ENCODE results near the gene C1RL.

Gene C1RL, protein sequence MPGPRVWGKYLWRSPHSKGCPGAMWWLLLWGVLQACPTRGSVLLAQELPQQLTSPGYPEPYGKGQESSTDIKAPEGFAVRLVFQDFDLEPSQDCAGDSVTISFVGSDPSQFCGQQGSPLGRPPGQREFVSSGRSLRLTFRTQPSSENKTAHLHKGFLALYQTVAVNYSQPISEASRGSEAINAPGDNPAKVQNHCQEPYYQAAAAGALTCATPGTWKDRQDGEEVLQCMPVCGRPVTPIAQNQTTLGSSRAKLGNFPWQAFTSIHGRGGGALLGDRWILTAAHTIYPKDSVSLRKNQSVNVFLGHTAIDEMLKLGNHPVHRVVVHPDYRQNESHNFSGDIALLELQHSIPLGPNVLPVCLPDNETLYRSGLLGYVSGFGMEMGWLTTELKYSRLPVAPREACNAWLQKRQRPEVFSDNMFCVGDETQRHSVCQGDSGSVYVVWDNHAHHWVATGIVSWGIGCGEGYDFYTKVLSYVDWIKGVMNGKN

GRCh38 chr12:7108796-7109571 lies at the start of gene C1RL:
TSS of gene C1RL (minus strand) at chr12:7109214. CDS start at chr12:7109180, 34 bp downstream.
- peak; percentile 75 to 82 for DNase-seq (ENCODE audit: low read depth in 2 of 2)

DNA sequence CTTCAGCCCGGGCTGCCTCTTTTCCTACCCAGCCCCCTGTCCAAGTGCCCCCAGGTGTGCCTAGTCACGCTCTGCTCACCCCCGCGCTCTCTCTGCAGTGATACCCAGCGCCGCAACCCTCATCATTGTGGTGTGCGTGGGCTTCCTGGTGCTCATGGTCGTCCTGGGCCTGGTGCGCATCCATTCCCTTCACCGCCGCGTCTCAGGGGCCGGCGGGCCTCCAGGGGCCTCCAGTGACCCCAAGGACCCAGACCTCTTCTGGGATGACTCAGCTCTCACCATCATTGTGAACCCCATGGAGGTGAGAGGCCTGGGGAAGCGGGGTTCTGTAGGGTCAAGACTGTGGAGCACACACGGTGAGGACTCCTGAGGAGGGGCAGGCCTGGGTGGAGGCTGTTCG lies 48.4 kb upstream of the C1RL start:
- DNase-seq (ENCODE audit: low read depth in 2 of 2) = no peak

DNA sequence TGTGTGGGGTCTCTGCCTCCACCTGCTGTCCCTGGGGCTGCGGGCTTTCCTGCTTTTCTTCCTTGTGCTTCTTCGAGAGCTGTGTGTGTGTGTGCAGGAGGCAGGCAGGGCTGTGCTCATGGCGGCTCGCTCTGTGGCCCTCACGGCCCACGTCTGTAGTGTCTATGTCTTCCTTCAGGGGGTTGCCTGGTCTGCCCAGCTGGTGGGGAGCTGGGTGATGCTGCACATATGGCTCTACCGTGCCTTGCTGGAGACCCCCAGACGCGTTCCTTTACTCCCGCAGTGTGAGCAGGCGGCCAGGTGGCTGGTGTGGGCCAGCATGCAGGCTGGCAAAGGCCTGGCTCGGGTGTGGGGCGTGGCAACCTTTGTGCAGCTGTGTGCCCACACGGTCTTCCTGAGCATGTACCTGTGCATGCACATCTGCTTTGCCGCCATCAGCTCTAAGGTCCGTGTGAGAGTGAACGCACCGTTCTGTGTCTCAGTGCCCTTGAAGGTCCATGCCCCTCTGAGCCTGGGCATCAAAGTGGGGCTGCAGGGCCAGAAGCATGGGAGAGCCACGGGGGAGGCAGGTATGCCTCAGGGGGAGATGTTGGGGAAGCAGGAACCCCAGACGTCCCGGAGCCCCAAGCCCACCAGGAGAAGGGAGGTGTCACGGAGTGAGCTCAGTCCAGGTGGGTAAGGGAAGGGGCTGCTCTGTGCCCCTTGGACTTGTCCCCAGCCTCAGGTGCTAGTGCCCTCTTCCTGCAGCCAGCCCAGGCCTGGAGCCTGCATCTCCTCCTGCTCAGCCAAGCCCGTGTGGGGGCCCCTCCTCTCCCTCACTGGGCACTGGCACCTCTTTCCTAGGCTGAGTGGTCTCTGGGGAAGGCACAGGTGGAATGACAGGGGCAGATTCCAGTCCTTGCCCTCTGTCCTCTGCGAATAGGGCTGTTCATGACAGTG lies 47.5 kb upstream of the C1RL start:
- DNase-seq (ENCODE audit: low read depth in 2 of 2) = no peak

DNA sequence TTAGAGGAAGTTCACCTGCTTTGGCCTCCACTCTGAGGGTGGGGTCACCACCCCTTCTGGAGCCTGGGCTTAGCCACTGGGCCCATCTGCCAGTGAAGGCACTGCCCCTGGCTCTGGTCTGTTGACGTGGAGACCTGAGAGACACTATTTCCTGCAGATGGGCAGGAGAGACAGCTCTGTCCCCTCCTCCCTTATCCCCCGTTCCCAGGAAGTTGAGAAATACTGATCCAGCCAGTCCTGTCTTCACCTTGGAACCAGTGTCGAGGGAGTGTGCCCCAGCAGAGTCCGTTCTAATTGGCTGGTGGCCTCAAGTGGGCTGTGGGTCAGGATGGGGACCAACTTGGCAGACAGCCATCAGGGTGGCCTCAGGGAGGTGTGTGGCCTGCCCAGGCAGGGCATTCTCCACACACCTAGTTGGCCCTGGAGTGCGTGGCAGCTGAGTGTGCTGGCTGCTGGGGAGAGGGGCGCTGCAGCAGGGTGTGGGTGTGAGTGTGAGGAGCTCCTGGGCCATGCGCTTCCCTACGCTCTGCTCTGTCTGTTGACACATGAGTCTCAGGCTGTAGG lies 46.5 kb upstream of the C1RL start:
- no peak for DNase-seq (ENCODE audit: low read depth in 2 of 2)

DNA sequence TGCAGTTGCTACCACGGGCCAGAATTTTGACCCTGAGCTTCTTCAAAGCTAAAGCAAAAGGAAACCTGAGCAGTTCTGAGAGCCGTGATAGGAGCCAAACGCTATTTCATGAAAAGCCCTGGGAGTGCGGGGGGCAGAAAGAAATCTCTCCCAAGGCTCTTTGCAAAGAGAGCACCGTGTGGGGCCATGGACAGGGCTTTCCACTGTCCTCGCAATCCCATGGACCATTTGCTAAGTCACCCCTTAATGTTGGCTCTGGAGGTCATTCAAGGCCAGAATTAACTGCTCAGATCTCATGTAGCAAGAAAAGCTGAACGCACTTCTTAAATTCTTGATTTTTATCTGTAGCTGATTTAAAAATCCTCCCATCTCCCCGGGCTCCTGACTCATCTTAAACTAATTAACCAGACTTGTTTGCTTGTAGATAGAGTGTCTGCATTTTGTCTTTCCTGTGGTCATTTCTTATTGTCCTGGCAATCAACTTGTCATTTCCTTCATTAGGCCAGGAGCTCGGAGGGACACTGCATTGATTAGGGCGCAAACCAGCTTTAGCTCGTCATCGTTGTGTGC lies 46.0 kb upstream of the C1RL start:
- no peak for DNase-seq (ENCODE audit: low read depth in 2 of 2)

GRCh38 chr12:7154042-7154441 lies 45.0 kb upstream of the C1RL start:
- no peak for DNase-seq (ENCODE audit: low read depth in 2 of 2)

GRCh38 chr12:7152818-7153217 lies 43.8 kb upstream of the C1RL start:
- no peak for DNase-seq (ENCODE audit: low read depth in 2 of 2)

GRCh38 chr12:7151532-7151931 lies 42.5 kb upstream of the C1RL start:
- DNase-seq (ENCODE audit: low read depth in 2 of 2) = no peak

DNA sequence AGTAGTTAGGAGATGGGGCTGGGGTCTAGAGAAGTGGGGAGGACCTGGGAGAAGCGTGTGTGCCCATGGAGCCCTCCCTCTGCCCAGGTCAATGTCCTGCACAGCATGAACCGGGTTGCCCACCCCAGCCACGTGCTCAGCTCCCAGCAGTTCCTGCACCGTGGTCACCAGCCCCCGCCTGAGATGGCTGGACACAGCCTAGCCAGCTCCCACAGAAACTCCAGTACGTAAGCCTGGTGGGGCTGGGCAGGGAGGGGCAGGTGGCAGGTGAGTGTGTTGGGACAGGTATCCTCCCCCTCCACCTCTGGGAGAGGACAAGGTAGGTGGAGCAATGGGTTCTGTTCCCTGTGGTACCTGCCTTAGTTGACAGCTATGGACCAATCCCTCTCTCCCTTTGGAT lies 41.8 kb upstream of the C1RL start:
- no peak for DNase-seq (ENCODE audit: low read depth in 2 of 2)

- DNase-seq (ENCODE audit: low read depth in 2 of 2) = no peak
Measured at GRCh38 chr12:7150356-7150755, 41.3 kb upstream of the C1RL start.

DNA sequence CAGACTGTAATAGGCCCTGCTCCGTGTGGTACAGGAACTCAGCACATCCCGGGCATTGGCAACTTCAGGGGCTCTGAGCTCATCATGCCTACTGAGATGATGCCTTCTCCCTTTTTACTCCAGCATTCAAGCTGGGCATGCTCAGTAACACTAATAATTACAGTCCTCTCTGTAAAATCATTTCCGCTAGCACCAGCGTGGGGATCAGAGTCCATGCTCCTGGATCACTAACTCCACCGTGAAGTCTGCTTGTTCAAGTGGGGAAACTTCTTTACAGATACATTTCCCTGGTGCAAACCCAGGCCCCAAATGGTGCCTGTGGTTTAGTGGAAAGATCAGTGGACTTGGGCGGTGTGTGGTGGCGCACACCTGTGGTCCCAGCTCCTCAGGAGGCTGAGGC lies 37.9 kb upstream of the C1RL start:
- no peak for DNase-seq (ENCODE audit: low read depth in 2 of 2)

DNA sequence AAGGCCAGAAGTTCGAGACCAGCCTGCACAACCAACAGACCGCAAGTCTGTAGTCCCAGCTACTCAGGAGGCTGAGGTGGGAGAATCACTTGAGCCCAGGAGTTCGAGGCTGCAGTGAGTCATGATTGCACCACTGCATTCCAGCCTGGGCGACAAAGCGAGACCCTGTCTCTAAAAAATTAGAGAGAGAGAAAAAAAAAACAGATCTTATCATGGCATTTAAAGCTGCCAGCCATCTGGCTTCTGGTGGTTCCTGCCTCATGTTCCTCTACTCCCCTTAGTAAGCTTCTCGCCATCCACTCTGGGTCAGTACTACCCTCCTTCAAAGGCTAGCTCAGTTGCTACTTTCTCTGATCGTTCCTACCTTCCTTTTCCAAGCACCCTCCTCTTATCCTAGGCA lies 37.2 kb upstream of the C1RL start:
- no peak for DNase-seq (ENCODE audit: low read depth in 2 of 2)

DNA sequence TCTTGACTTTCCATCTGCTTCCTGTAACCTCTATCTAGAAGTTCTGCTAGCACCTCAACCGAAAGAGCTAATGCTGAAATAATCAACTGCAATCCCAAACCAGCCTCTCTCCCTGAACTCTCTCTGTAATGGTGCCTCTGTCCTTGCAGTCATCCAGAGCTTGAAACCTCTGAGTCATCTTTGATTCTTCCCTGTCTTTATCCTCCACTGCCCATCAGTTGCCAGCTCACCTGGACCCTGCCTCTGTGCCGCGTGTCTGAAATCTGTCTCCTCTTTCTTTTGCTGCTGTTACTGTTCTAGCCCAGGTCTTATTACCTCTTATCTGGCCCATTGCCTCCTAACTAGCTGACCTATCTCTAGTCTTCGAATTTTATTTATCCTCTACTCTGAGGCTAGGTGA lies 36.7 kb upstream of the C1RL start:
- DNase-seq (ENCODE audit: low read depth in 2 of 2) = no peak

GRCh38 chr12:7144414-7145120 lies 35.6 kb upstream of the C1RL start:
- DNase-seq (ENCODE audit: low read depth in 2 of 2) = no peak

GRCh38 chr12:7143564-7143963 lies 34.5 kb upstream of the C1RL start:
- DNase-seq (ENCODE audit: low read depth in 2 of 2) = no peak

- no peak for DNase-seq (ENCODE audit: low read depth in 2 of 2)
Measured at GRCh38 chr12:7142809-7143465, 33.9 kb upstream of the C1RL start.

DNA sequence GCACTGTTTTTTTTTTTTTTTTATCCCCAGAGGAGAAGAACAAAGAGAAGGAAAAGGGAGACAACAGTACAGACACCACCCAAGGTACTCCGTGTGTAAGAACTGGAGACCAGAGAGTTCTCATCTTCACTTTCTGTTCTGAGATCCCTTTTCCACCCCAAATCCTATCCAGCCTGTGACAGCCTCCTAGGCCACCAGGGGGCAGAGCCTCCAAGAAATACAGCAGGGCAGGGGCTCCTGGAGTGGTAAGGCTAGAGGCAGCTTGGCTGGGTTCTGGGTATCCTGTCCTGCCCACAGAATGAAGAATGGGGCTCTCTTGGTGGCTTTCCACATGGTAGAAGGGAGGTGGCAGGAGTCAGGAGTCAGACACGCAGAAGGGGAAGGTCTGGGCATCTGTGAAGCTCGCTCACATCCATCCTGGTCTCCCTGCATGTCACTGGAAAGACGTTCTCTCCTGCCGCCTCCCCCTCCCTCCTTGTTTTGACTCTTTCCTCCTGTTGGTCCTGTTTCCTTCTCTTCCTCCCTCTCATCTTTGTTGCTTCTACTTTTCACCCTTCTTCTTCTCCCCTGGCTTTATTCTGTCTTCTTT lies 33.1 kb upstream of the C1RL start:
- DNase-seq (ENCODE audit: low read depth in 2 of 2) = peak; percentile 22 to 25

- no peak for DNase-seq (ENCODE audit: low read depth in 2 of 2)
Measured at GRCh38 chr12:7141351-7142005, 32.5 kb upstream of the C1RL start.

GRCh38 chr12:7139200-7139599 lies 30.2 kb upstream of the C1RL start:
- DNase-seq (ENCODE audit: low read depth in 2 of 2) = no peak

Data from stimulated activated CD8-positive, alpha-beta memory T cell treated with anti-CD3 and anti-CD28 coated beads, Interleukin-2, amount 100 ng/mL, for 48 hours (primary cell).